Measurements from ENCODE around the gene ATP8B4.

Gene ATP8B4

DNA sequence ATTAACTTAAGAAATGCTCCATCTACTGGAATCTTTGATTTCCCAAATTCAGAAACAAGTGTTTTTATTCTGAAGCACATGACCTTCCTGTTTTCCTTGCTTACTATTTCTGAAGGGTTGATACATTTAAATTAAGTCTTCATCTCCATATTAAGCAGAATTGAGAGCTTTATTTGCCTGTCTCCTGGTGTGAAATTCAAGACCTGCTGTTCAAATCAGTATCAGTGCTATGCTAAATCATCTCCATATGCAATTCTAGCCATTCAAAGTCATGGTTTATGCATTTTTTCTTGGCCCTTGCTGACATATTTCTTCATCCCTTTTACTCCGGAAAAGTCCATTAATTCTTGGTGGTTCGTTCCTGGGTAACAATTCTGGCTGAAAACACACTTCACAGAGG, 195.4 kb downstream of the ATP8B4 start:
- DNase-seq, result no peak

DNA sequence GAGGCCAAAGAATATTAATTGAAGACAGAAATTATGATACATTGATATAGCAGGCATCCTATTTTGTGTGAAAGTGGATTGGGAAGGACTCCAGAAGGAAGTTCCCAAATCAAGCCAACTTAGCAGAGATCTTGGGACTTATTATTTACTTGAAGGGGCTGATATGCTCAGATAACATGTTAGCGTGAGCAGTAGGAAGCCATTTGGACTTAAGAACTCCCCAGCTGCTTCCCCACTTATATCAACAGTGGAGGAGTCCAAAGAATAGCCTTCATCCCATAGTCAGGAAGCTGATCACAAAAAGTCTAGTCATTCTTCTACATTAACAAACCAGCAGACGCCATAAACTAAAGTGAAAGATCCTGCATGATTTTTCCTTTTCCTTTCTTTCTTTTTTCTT, 200.0 kb downstream of the ATP8B4 start:
- no peak for DNase-seq

GRCh38 chr15:49918121-49918520, 200.9 kb downstream of the ATP8B4 start:
- no peak for DNase-seq

- no peak for DNase-seq
Measured at GRCh38 chr15:49916998-49917397, 202.0 kb downstream of the ATP8B4 start.

DNA sequence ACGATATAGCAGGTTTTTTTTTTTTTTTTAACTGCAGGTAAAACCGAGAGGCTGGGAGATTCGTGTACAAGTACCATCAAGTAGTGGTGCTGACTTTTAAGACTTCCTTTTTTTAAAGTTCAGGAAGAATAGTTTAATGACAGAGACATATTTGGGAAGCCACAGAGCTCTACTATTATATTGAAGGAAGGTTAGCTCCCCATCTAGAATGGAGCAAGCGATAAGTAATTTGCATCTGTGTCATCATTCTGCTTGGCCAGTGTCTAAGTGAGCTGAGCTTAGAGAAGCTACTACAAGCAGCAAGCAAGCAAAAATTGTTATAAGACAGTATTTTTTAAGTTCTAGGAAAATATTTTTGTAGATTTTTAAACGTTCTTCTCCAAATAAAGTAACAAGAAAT, 203.2 kb downstream of the ATP8B4 start:
- no peak for DNase-seq

GRCh38 chr15:49908933-49909295, 210.1 kb downstream of the ATP8B4 start:
- DNase-seq, result no peak

DNA sequence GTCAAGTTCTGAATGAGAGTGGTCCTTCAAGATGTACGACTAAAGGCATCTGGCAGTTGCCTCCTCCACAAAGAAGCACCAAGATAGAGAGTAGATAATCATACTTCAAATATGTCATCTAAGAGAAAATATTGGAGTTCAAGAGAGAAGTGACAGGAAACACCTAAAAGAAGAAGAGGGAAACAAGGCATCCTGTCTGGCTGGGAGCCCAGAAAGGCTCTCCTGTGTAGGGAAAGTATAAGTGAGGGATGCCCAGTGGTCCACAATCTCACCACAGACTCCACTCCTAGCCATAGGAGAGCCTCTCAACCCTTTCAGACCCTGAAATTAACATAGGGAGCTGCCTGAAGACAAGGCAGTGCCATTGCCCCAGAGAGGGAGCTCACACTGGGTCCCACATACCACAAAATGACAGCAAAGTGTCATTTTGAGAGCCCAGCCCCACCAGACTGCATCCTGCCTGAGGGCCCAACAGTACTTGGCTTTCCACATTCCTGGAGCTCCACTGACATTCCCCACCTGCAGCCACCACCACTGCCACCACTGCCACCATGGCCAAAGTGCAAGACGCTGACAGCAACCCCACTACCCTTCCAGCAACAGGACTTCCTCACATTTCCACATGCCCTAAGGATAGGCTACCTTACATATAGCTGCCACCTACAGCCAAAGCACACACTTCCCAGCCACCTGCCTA, 210.6 kb downstream of the ATP8B4 start:
- DNase-seq, result no peak

- no peak for DNase-seq
Measured at GRCh38 chr15:49906966-49907365, 212.1 kb downstream of the ATP8B4 start.

GRCh38 chr15:49905221-49905620, 213.8 kb downstream of the ATP8B4 start:
- no peak for DNase-seq

GRCh38 chr15:49904296-49904695, 214.7 kb downstream of the ATP8B4 start:
- no peak for DNase-seq

DNA sequence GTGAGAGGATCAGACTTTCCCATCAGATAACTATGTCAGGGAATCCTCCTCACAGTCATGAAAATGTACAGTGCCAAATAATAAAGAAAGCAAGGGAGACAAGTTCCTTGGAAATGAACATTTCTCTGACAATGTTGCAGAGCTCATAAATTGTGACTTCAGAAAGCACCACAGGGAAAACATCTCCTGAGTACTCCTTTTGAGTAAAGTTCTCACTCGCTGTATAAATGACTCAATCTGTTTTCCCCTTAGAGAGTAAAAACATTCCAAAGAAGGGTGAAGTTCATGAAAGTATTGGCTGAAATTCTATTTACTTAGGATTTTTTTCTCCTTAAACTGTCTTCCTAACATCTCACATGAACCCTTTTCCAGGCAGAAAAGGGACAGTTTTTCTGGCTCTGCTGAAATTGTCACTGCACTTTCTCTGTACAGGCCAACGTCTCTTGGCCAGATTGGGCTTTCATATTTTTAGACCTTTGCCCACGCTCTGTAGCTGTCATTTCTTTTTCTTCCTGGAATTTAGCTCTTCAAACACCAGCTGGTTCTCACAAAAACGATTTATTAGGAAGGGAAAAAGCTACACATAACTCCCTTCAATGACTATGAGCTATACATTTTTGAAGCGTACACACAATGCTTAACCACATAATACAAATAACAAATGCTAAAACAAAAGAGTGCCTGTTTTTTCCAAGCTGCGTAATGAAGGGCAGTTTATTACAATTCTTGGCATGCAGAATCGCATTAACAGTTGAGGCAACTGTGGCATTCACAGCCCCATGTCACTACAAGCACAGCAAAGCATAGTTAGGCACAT, 216.1 kb downstream of the ATP8B4 start:
- no peak for DNase-seq

DNA sequence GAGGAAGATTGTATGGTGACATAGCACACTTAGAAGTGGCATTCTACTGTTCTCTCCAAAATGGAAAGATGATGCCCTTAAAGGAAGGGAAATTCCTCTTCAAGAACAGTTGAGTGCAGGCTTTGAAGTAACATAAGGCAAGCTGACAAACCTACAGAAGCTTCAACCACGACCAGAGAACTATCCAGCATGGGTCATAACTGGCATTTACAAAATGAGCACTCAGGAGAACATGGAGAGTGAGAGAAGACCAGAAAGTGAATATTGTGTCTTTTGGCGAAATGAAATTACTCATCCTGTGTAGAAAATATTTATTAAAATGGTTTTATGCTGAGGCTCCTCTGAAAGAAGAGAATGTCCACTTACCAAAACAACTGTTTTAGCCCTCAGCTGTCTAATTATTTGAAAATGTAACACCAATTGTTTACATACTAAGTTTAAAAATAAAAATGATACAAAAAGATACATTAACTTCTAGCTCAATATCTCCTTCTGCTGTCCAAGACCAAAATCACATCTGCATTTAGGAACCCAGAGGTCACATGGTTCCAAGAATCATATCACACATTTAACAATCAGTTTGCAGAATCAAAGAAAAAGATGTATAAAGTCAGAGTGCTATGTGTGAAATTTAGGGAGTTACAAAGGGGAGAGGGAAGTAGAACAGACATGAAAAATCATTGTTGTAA, 216.9 kb downstream of the ATP8B4 start:
- no peak for DNase-seq

DNA sequence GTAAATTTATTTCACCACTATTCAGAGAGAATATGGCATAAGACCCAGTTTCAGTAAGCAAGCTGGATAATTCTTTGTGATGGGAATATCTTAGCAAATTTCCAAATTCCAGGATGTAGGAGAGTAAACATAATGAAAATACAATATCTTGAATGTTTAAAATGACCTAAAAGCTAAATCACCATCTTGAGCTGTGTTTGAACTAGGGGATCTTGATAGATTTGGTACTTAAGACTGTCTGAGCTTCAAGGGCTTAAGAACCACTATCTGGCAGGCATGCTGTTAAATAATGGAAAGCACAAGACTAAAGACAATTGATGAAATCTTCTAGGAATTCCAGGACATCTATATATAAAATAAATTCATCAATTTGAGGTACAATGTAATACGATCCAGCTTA, 217.7 kb downstream of the ATP8B4 start:
- no peak for DNase-seq

- no peak for DNase-seq
Measured at GRCh38 chr15:49900903-49901235, 218.2 kb downstream of the ATP8B4 start.

GRCh38 chr15:49900006-49900902, 218.8 kb downstream of the ATP8B4 start:
- DNase-seq, result no peak

DNA sequence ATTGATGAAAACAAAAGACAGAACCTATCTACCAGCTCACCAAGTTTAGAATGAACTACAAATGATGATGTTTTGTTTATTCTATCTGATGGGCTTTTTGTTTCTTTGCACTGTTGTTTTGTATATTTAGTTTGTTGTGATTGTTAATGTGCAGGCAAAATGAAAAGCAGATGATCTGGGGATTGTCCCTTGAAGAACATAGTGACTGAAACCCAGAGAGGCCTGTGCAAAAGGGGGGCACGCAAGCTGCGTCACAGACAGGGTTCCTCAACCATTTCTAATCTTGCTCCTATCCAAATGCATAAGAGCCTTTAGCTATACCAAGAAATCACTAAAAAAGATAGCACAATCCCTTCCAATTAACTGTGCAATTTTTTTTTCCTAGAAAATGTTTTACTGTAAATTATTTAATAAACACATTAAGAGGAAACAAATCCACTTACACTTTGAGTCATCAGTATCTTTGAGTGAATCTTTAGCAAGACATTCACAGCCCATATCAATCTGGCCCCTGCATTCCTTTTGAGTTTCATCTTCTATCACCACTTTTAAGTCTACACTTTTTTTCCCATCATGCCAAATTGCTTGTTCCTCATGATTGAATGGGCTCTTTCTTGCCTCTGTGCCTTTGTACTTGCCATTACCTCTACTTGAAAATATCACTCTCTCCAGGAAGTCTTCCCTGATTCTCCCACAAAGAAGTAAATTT, 220.3 kb downstream of the ATP8B4 start:
- no peak for DNase-seq

DNA sequence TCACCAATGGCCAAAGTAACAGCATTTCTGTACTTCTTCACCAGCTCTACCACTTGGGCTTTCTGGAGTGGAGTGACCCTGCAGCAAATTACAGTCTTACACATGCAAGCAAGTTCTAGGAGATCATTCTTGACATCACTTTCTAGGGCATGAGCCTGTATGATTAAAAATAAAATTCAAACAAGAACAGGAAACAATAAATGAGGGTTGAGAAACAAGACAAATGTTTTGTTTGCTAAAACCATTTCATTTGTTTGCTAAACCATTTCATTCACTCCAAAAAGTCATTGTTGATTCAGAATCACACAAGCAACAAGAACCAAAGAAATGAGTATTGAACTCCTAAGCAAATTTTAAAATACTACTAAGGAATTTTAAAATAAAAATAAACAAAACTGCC, 220.9 kb downstream of the ATP8B4 start:
- DNase-seq, result no peak

DNA sequence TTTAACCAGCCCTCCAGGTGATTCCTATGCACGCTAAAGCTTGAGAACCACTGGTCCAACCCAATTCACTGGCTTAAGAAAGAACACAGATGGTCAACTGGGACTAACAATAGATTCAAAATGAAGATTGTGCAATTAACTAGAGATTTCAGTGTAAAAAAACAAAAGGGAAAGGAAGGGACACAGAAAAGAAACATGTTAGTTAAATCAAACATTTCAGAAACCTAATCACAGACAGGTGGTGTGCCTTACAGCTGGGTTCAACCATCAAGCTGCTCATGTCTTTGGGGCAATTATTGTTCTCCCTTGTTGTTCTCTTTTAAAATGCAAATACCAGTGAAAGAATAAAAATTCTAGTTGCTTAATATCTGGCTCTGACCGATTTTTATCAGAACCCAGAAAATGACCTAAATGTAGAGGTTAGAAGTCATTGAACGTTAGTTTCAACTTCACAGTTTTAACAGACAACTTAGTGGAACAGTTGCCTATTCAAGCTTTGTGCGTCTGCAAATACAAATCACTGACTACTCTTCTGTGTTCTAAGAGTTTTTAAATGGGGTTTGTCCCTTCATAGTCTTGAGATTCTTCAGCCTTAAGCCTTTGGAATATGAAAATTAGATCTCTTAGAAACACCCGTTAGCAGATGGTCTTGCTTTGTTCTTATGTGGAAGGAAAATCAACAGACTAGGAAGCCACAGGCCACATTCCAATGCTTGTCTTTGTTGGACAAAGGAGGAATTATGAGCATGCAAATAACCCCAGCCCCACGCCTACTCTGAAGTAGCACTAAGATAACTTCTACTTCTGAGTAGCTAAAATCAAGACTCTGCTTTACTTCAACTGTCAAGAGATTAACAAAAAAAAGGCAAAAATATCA, 223.4 kb downstream of the ATP8B4 start:
- no peak for DNase-seq

GRCh38 chr15:49890689-49891088, 228.3 kb downstream of the ATP8B4 start:
- no peak for DNase-seq

DNA sequence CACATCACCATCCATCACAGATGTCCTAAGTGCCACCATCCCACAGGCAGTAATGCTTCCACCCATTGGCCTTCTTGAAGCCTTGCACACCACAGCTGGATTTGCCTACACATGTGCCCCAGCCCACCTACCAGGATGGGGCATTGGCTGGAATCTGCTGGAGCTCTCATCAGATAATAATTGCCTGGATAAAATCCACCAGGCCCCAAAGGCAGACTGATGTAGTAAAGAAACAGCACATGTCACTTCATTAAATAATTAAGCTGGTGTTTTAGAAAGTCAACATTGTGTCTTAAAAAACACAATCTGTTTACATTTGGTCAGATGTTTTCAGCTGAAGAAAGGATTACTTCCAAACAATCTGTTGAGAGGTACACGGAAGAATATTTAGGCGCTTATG, 229.5 kb downstream of the ATP8B4 start:
- no peak for DNase-seq

DNA sequence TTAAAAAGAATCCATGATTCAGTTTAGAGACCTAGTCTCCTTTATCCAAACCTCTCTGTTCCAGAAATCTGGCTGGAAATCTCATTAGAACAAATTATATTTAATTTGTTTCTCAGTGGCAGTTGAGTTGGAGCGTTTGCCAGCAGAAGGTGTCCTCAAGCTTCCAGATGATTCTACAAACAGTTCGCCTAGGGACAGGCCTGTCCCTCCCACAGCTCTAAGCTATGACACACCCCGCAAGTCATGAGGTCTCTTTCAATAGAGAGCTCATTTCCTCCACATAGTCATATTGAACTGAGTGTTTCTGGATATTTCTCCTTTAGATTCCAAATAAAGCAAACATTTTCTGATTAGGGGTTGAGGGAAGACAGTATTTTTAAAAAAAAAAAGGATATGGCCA, 230.3 kb downstream of the ATP8B4 start:
- DNase-seq, result no peak

All from retina (tissue), 1 donor.